D721Med (cell line): ENCODE measurements around the gene ZNF592.

Source experiments
- DNase-seq: peaks from one replicate; pipeline ENCODE4 v3.0.0; 2011; ENCODE audit warnings: low spot score; ENCODE audit not compliant: insufficient read length
- FAIRE-seq: peaks from 2 replicates; lab custom pipeline; 2011; peaks lifted over from hg19 to GRCh38; lab: Jason Lieb, UNC
- TF ChIP-seq, protein P1 (sequence below): IDR thresholded peaks from 2 replicates; pipeline ENCODE4 v1.5.1; 2012; ENCODE audit warnings: mild to moderate bottlenecking, control low read depth; ENCODE audit not compliant: insufficient read depth; ENCODE audit errors: missing control alignments

The ZNF592 gene

DNA sequence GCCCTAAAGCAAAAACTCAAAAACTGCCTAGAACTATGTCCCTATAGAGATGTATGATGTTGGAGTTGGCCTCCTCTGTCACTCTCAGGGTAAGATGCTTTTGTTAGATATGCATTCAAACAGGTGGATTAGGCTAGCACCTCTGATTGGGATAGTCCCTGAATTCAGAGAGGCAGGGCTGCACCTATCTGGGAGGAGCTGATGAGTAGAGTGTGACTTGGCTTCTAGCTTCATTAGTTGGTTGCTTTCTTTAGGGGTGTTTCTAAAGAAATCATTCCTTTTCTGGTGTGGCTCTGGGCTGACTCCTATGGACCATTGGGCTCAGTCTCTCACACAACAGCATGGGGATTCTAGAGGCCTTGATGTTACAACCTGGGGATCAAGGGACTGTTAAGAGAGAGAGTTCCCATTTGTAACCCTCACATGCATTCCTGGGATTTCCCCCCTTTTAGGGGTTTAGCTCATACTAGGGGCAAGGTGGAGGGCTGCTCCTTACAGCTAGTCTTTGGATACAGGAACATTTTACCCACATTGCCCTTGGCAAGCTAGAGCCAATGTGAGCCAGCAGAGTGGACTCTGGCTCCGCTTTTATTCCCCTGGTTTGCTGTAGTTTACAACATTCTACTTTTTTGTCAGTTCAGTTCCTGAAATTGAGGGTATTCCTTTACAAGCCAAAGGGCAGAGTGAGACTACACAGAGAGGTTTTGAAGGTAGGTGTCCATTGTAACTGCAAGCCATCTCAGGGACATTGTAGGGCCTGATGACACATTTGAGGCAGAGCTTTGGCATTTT is 7.5 kb downstream of the ZNF592 start:
- FAIRE-seq (no peak), DNase-seq (no peak)
- TF ChIP-seq, protein P1, sequence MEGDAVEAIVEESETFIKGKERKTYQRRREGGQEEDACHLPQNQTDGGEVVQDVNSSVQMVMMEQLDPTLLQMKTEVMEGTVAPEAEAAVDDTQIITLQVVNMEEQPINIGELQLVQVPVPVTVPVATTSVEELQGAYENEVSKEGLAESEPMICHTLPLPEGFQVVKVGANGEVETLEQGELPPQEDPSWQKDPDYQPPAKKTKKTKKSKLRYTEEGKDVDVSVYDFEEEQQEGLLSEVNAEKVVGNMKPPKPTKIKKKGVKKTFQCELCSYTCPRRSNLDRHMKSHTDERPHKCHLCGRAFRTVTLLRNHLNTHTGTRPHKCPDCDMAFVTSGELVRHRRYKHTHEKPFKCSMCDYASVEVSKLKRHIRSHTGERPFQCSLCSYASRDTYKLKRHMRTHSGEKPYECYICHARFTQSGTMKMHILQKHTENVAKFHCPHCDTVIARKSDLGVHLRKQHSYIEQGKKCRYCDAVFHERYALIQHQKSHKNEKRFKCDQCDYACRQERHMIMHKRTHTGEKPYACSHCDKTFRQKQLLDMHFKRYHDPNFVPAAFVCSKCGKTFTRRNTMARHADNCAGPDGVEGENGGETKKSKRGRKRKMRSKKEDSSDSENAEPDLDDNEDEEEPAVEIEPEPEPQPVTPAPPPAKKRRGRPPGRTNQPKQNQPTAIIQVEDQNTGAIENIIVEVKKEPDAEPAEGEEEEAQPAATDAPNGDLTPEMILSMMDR: no peak

DNA sequence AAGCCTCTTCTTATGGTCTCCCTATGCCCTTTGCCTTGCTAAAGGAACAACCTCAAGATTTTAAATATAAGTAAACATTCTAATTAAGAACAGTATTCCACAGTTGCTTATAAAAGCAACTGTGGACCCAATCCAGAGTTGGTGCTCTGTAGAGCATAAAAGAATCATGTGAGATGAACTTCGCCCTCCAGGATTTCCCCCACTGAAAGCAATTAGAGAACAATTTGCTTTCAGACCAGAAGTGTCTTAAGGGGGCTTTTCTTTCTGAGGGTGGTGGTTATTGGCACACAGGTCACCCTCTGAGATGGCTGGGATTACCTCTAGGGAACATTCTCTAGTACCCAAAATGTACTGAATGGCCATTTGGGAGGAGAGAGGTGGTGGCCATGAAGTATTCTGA is 10.6 kb downstream of the ZNF592 start:
- no peak for DNase-seq
- no peak for FAIRE-seq
- TF ChIP-seq, protein P1: no peak

DNA sequence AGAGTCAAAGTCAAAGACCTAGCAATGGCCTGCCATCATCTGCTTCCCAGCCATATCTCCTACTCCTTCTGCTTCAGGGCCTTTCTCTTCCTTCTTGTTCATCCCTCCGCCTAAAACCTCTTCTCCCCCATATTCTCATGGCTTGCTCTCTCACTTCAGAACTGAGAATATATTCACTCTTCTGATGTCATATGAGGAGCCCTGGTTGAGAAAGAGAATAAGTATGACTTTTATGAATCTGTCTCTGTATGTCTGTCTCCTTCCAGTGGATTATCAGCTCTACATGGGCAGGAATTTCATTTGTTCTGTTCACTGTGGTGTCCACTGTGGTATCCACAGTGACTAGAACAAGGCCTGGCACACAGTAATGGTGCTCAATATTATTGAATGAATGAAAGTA is 11.8 kb downstream of the ZNF592 start:
- DNase-seq (no peak), FAIRE-seq (no peak)
- TF ChIP-seq, protein P1: no peak

DNA sequence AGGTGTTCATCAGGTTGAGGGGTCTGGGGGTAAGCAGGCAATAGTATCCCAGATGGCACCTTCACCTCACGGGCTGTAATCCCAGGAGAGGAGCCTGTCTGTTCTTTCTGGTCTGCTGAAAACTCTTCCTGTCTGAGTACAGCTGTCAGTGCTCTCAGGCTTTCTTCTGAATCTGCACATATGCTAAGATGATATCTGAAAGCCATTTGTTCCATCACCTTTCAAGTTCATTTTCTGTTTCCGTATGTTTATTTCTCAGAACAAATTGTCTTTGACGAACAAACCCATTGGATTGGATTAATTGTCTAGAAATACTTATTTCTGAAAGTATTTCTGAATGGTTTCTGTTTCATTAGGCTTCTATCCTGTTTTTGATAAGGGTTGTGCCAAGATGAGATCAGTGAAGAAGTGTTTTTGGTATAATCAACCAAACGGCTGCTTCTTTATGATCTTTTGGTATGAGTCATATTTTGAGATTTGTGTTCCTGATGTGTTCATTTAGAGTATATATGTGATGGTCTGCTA is 13.3 kb downstream of the ZNF592 start:
- no peak for DNase-seq
- TF ChIP-seq, protein P1: no peak
- FAIRE-seq: no peak

DNA sequence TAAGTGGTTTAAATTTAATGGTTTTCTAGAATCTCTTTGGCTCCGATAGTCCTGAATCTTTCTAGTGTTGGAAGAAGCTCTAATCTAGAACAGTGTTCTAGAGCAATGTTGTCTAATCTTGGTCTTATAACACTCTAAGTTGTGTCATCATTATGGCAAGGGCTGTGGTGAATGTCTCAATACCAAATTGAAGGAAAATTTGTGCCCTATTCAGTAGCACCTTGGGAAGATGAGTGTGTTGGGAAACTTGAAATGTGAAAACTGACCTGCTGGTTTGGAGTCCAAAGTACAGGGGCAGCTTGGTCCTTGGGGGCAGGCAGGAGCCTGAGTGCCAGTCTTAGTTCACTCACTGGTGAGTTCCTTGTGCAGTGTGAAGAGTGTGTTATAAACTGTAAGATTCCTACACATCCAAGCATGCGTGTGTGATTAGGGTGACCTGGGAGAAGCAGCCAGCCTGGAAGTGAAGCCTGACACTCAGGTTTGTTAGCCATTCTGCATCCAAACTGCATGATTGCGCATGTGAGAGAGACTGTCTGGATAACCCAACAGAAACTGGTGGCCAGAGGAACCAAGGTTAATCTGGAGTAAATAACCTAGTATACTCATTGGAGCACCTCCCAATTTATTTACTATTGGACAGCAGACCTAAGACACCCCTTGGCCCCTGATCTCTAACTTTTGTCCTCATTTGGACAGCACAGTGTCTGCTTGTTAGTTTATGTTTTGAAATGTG is 14.6 kb downstream of the ZNF592 start:
- no peak for FAIRE-seq
- no peak for DNase-seq
- TF ChIP-seq, protein P1: no peak

DNA sequence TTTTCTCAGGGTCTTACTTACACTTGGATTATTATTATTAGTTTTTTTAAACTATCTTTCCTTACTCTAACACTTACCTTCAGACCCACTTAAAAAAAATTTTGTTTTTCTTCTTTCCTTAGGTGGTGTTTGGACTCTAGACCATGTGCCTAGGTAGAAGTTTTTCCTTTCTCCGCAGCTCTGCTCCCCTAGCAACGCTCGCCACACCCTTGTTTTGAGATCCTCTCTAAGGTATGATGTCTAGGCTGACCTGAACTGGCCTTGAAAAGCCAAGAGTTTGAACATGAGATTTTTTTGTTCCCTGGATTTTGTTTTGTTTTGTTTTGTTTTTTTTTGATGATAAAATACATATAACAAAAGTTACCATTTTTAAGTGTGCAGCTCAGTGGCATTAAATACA is 16.2 kb downstream of the ZNF592 start:
- no peak for FAIRE-seq
- no peak for DNase-seq
- TF ChIP-seq, protein P1: no peak
